ENCODE measurements around the gene SEZ6L2. TPM values are rescaled to one million over a fixed set of nuclear protein-coding genes. Genes with fewer than 3 reads are reported as not detected.

SEZ6L2 gene
- total RNA-seq, 1 experiment from 2014 or later, result 70.7 TPM

DNA sequence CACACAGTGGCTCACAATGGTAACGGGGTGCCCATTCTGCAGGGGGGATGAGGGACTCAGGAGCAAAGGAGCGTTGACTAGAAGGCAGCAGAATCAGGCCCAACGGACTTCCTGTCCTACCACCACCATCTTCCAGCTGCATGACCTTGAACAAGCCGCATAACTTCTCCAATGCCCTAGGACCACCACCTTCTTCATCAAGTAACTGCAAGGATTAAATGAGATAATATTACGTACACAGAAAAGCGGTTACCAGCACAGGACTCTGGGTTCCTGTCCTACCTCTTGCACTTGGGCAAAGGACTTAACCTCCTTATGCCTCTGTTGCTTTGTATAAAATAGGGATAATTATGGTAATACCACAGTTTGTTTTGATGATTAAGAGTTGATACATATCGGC is 5.6 kb upstream of the SEZ6L2 start:
- H3K36me3 ChIP-seq (ENCODE audit: control insufficient read depth, insufficient read depth, low read length), result no peaks in the 10 kb centered on the region
- in situ Hi-C loops (cut with HindIII; ENCODE audit: low pct_unique_long_range_greater_than_20kb, low sequenced_read_pairs), result no loop called here
- TF ChIP-seq, protein P1, sequence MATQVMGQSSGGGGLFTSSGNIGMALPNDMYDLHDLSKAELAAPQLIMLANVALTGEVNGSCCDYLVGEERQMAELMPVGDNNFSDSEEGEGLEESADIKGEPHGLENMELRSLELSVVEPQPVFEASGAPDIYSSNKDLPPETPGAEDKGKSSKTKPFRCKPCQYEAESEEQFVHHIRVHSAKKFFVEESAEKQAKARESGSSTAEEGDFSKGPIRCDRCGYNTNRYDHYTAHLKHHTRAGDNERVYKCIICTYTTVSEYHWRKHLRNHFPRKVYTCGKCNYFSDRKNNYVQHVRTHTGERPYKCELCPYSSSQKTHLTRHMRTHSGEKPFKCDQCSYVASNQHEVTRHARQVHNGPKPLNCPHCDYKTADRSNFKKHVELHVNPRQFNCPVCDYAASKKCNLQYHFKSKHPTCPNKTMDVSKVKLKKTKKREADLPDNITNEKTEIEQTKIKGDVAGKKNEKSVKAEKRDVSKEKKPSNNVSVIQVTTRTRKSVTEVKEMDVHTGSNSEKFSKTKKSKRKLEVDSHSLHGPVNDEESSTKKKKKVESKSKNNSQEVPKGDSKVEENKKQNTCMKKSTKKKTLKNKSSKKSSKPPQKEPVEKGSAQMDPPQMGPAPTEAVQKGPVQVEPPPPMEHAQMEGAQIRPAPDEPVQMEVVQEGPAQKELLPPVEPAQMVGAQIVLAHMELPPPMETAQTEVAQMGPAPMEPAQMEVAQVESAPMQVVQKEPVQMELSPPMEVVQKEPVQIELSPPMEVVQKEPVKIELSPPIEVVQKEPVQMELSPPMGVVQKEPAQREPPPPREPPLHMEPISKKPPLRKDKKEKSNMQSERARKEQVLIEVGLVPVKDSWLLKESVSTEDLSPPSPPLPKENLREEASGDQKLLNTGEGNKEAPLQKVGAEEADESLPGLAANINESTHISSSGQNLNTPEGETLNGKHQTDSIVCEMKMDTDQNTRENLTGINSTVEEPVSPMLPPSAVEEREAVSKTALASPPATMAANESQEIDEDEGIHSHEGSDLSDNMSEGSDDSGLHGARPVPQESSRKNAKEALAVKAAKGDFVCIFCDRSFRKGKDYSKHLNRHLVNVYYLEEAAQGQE (IDR thresholded peaks at IDR 0.05; ENCODE audit: insufficient read depth in 1 of 2, low read depth in 2 of 2, low read length in 1 of 2), result no peak
- TF ChIP-seq SIN3A (IDR thresholded peaks at IDR 0.05; ENCODE audit: borderline replicate concordance, insufficient read depth, low read depth, low read length), result no peak
- TF ChIP-seq POLR2AphosphoS5 (IDR thresholded peaks at IDR 0.05; ENCODE audit: low read depth, low read length), result 0 out of 2 replicates have a peak, but pooled peaks have one; percentile 12
- no peak for TF ChIP-seq TCF7L2 (IDR thresholded peaks at IDR 0.05; ENCODE audit: low read depth, low read length)
- TF ChIP-seq, protein P2, sequence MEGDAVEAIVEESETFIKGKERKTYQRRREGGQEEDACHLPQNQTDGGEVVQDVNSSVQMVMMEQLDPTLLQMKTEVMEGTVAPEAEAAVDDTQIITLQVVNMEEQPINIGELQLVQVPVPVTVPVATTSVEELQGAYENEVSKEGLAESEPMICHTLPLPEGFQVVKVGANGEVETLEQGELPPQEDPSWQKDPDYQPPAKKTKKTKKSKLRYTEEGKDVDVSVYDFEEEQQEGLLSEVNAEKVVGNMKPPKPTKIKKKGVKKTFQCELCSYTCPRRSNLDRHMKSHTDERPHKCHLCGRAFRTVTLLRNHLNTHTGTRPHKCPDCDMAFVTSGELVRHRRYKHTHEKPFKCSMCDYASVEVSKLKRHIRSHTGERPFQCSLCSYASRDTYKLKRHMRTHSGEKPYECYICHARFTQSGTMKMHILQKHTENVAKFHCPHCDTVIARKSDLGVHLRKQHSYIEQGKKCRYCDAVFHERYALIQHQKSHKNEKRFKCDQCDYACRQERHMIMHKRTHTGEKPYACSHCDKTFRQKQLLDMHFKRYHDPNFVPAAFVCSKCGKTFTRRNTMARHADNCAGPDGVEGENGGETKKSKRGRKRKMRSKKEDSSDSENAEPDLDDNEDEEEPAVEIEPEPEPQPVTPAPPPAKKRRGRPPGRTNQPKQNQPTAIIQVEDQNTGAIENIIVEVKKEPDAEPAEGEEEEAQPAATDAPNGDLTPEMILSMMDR (IDR thresholded peaks at IDR 0.05), result no peak
- ATAC-seq (no peak), DNase-seq (ENCODE audit: low read depth, low spot score) (no peak)
- ChIA-PET CTCF (no interaction called here), POLR2A (interaction anchor here (0.8 kb wide), 1 partner anchor 68 kb away, joined by 3 read pairs; the partner anchor contains the start of gene TAOK2)
- intact Hi-C loops (cut with micrococcal nuclease; ENCODE audit: unreplicated experiment), result no loop called here
- no peak overlapping the region for H3K27ac ChIP-seq (ENCODE audit: low read length)
- H3K4me3 ChIP-seq (ENCODE audit: low read depth in 2 of 2, low read length in 2 of 2), result no peak overlapping the region
- H3K27me3 ChIP-seq (ENCODE audit: control insufficient read depth, insufficient read depth, low read length), result no peaks in the 10 kb centered on the region
- no peaks in the 10 kb centered on the region for H3K4me1 ChIP-seq (ENCODE audit: control insufficient read depth, insufficient read depth, low read length)
- BruUV-seq (replicated peaks), result no TSS peak
- no peaks in the 10 kb centered on the region for H3K9me3 ChIP-seq (ENCODE audit: control insufficient read depth, insufficient read depth, low read depth, low read length)

DNA sequence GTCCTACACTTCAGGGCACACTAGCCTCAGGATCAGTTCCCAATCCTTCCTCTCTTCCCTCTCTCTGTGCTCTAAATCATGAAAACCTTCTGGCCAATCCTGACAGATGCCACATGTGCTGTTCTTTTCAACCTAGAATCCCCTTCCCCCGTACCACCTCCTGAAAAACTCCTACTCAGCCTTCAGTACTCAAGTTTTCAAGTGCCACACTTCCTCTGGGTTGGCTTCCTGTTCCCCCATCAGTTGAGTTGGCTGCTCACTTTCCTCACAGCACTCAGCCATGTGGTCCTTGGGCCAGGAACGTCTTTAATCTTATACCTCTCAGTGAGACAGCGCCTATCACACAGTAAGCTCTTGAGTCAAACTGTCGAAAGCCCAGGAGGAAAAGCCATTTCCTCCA is 4.2 kb upstream of the SEZ6L2 start:
- POLR2A ChIA-PET, result interaction anchor here (0.7 kb wide), 1 partner anchor 58 kb away, joined by 4 read pairs; no protein-coding TSS in a partner anchor
- ATAC-seq, result no peak
- Histone ChIP-seq H3K9me3 (ENCODE audit: control insufficient read depth, insufficient read depth, low read depth, low read length) (no peaks in the 10 kb centered on the region), H3K4me1 (ENCODE audit: control insufficient read depth, insufficient read depth, low read length) (peaks cover 3% of the 10 kb centered on the region; the same call in 1 of the 2 replicates), H3K36me3 (ENCODE audit: control insufficient read depth, insufficient read depth, low read length) (no peaks in the 10 kb centered on the region), H3K4me3 (ENCODE audit: low read depth in 2 of 2, low read length in 2 of 2) (no peak overlapping the region), H3K27me3 (ENCODE audit: control insufficient read depth, insufficient read depth, low read length) (no peaks in the 10 kb centered on the region), H3K27ac (ENCODE audit: low read length) (no peak overlapping the region)
- intact Hi-C loops (cut with micrococcal nuclease; ENCODE audit: unreplicated experiment), result no loop called here
- no peak for DNase-seq (ENCODE audit: low read depth, low spot score)
- TF ChIP-seq, protein P2 (IDR thresholded peaks at IDR 0.05), result no peak
- TF ChIP-seq POLR2AphosphoS5 (IDR thresholded peaks at IDR 0.05; ENCODE audit: low read depth, low read length), result no peak
- TF ChIP-seq, protein P1 (IDR thresholded peaks at IDR 0.05; ENCODE audit: insufficient read depth in 1 of 2, low read depth in 2 of 2, low read length in 1 of 2), result no peak
- no peak for TF ChIP-seq TCF7L2 (IDR thresholded peaks at IDR 0.05; ENCODE audit: low read depth, low read length)
- no peak for TF ChIP-seq SIN3A (IDR thresholded peaks at IDR 0.05; ENCODE audit: borderline replicate concordance, insufficient read depth, low read depth, low read length)
- in situ Hi-C loops (cut with HindIII; ENCODE audit: low pct_unique_long_range_greater_than_20kb, low sequenced_read_pairs), result no loop called here
- TSS peak; percentile 56 for BruUV-seq (replicated peaks)
- CTCF ChIA-PET, result no interaction called here
